H9 (cell line): ENCODE data around the gene MX1. TPM values are rescaled to one million over a fixed set of nuclear protein-coding genes. Genes with fewer than 3 reads are reported as not detected.

Experiments used
- DNase-seq: peaks from one replicate; pipeline ENCODE4 v3.0.0-alpha.2; 2017
- H2AFZ ChIP-seq: one replicate; pipeline ENCODE4 v1.6.1; 2013; ENCODE audit warnings: mild to moderate bottlenecking, low read length, control low read depth, moderate library complexity
- H2AK5ac ChIP-seq: 2 replicates; pipeline ENCODE4 v1.6.1; 2013; ENCODE audit warnings: low read length, control low read depth, mixed read lengths; ENCODE audit not compliant: insufficient read length
- H2BK120ac ChIP-seq: one replicate; pipeline ENCODE4 v1.6.1; 2013; ENCODE audit warnings: low read depth, mild to moderate bottlenecking, low read length, control low read depth, inconsistent platforms; ENCODE audit not compliant: poor library complexity, severe bottlenecking
- H2BK12ac ChIP-seq: 2 replicates; pipeline ENCODE4 v1.6.1; 2013; ENCODE audit warnings: low read length, control low read depth, mixed read lengths, low read depth; ENCODE audit not compliant: insufficient read length
- H2BK15ac ChIP-seq: 2 replicates; pipeline ENCODE4 v1.6.1; 2013; ENCODE audit warnings: low read depth, low read length, control low read depth
- H2BK20ac ChIP-seq: one replicate; pipeline ENCODE4 v1.6.1; 2013; ENCODE audit warnings: low read depth, mild to moderate bottlenecking, low read length, control low read depth, inconsistent platforms; ENCODE audit not compliant: poor library complexity, severe bottlenecking
- H2BK5ac ChIP-seq: 2 replicates; pipeline ENCODE4 v1.6.1; 2013; ENCODE audit warnings: low read length, control low read depth, mixed read lengths; ENCODE audit not compliant: insufficient read length
- H3K14ac ChIP-seq: 2 replicates; pipeline ENCODE4 v1.6.1; 2013; ENCODE audit warnings: low read length, control low read depth; ENCODE audit not compliant: insufficient read depth
- H3K18ac ChIP-seq: 2 replicates; pipeline ENCODE4 v1.6.1; 2013; ENCODE audit warnings: low read depth, mild to moderate bottlenecking, mixed read lengths, low read length, control low read depth; ENCODE audit not compliant: insufficient read length
- H3K23ac ChIP-seq: 2 replicates; pipeline ENCODE4 v1.6.1; 2013; ENCODE audit warnings: low read length, control low read depth, mixed read lengths, low read depth; ENCODE audit not compliant: insufficient read length
- H3K23me2 ChIP-seq: 2 replicates; pipeline ENCODE4 v1.6.1; 2013; ENCODE audit warnings: low read depth, mild to moderate bottlenecking, mixed read lengths, low read length, control low read depth; ENCODE audit not compliant: insufficient read length, poor library complexity, severe bottlenecking
- H3K27ac ChIP-seq: 2 replicates; pipeline ENCODE4 v1.5.1; 2013; ENCODE audit warnings: low read length, control low read depth, mixed read lengths, low read depth; ENCODE audit not compliant: insufficient read length
- H3K27me3 ChIP-seq: 2 replicates; pipeline ENCODE4 v1.6.1; 2013; ENCODE audit warnings: low read length, control low read depth, inconsistent platforms; ENCODE audit not compliant: insufficient read depth
- H3K4ac ChIP-seq: 2 replicates; pipeline ENCODE4 v1.6.1; 2013; ENCODE audit warnings: low read depth, mild to moderate bottlenecking, control low read depth, inconsistent platforms, low read length, moderate library complexity
- H3K4me1 ChIP-seq: 2 replicates; pipeline ENCODE4 v1.6.1; 2013; ENCODE audit warnings: low read length, control low read depth, inconsistent platforms; ENCODE audit not compliant: insufficient read depth
- H3K4me2 ChIP-seq: 2 replicates; pipeline ENCODE4 v1.6.1; 2013; ENCODE audit warnings: low read length, control low read depth, mixed read lengths; ENCODE audit not compliant: insufficient read length, insufficient read depth
- H3K56ac ChIP-seq: 2 replicates; pipeline ENCODE4 v1.6.1; 2013; ENCODE audit warnings: low read depth, mild to moderate bottlenecking, mixed read lengths, low read length, control low read depth; ENCODE audit not compliant: insufficient read length
- H3K79me1 ChIP-seq: 2 replicates; pipeline ENCODE4 v1.6.1; 2013; ENCODE audit warnings: low read depth, mild to moderate bottlenecking, moderate library complexity, low read length, control low read depth, inconsistent platforms; ENCODE audit not compliant: insufficient read depth, poor library complexity, severe bottlenecking
- H3K79me2 ChIP-seq: 2 replicates; pipeline ENCODE4 v1.6.1; 2013; ENCODE audit warnings: low read length, control low read depth, inconsistent platforms; ENCODE audit not compliant: insufficient read depth
- H3K9ac ChIP-seq: 2 replicates; pipeline ENCODE4 v1.6.1; 2013; ENCODE audit warnings: low read length, control low read depth, mixed read lengths; ENCODE audit not compliant: insufficient read length; ENCODE audit errors: extremely low read depth
- H3K9me3 ChIP-seq: one replicate; pipeline ENCODE4 v1.6.1; 2013; ENCODE audit warnings: low read depth, low read length, inconsistent platforms; ENCODE audit not compliant: control insufficient read depth
- H3T11ph ChIP-seq: one replicate; pipeline ENCODE4 v1.6.1; 2013; ENCODE audit warnings: mild to moderate bottlenecking, low read length, control low read depth, inconsistent platforms
- H4K20me1 ChIP-seq: one replicate; pipeline ENCODE4 v1.6.1; 2013; ENCODE audit not compliant: control insufficient read depth, insufficient read length, insufficient read depth
- H4K5ac ChIP-seq: 2 replicates; pipeline ENCODE4 v1.6.1; 2013; ENCODE audit warnings: low read depth, mild to moderate bottlenecking, mixed read lengths, low read length, control low read depth; ENCODE audit not compliant: insufficient read length
- H4K8ac ChIP-seq: replicated peaks from 2 replicates; pipeline ENCODE4 v1.6.1; 2013; ENCODE audit warnings: low read length, control low read depth, mixed read lengths, low read depth; ENCODE audit not compliant: insufficient read length
- H4K91ac ChIP-seq: 2 replicates; pipeline ENCODE4 v1.6.1; 2013; ENCODE audit warnings: low read depth, mild to moderate bottlenecking, moderate library complexity, mixed read lengths, low read length, control low read depth; ENCODE audit not compliant: insufficient read length
- H3K27ac Mint-ChIP-seq, 3 experiments: 2 replicates in 2 of 3; 3 replicates in 1 of 3; pipeline ENCODE4 v1.8.0; 2020 to 2021; ENCODE audit warnings: mixed read lengths in 3 of 3, mild to moderate bottlenecking in 1 of 3, moderate library complexity in 1 of 3
- H3K27me3 Mint-ChIP-seq: 2 replicates; pipeline ENCODE4 v1.8.0; 2021; ENCODE audit warnings: low read depth, mild to moderate bottlenecking, moderate library complexity, mixed read lengths
- H3K36me3 Mint-ChIP-seq, 3 experiments: 2 replicates in 2 of 3; 3 replicates in 1 of 3; pipeline ENCODE4 v1.8.0; 2020 to 2021; ENCODE audit warnings: low read depth in 3 of 3, mixed read lengths in 3 of 3; ENCODE audit not compliant: insufficient read depth in 1 of 3
- H3K4me1 Mint-ChIP-seq, 2 experiments: 2 replicates each; pipeline ENCODE4 v1.8.0; 2020; ENCODE audit warnings: mixed read lengths in 2 of 2
- H3K4me3 Mint-ChIP-seq, 2 experiments: 2 replicates in 1 of 2; 3 replicates in 1 of 2; pipeline ENCODE4 v1.8.0; 2020 to 2021; ENCODE audit warnings: mild to moderate bottlenecking in 2 of 2, mixed read lengths in 2 of 2, moderate library complexity in 1 of 2
- H3K9me3 Mint-ChIP-seq, 2 experiments: 2 replicates in 1 of 2; 3 replicates in 1 of 2; pipeline ENCODE4 v1.8.0; 2020; ENCODE audit warnings: mild to moderate bottlenecking in 2 of 2, mixed read lengths in 2 of 2, moderate library complexity in 1 of 2
- CTCF ChIP-seq: fragments of 200-600 bp; sonication (generic); conservative IDR thresholded peaks from 3 replicates; pipeline ENCODE4 v1.8.0; 2021; ENCODE audit warnings: antibody characterized with exemption, mild to moderate bottlenecking
- WGBS: extraction: QIAGEN DNeasy Blood & Tissue Kit; methylation state at CpG from one replicate; pipeline ENCODE4 v1.1.7; 2013; ENCODE audit warnings: missing lambda C conversion rate, low lambda C conversion rate, mixed read lengths; ENCODE audit not compliant: insufficient read length; ENCODE audit errors: extremely low coverage; 5-methylcytosine and 5-hydroxymethylcytosine counted together
- total RNA-seq: library from RNA; stranded (reverse); gene quantifications from 2 replicates; pipeline ENCODE4 v1.2.1, GENCODE V29; 2021

The MX1 gene
- total RNA-seq, 1 experiment from 2014 or later = 6.3 TPM

GRCh38 chr21:41451753-41452676 is 26.0 kb downstream of the MX1 start:
- no peak overlapping the region for H2AK5ac ChIP-seq
- no peak overlapping the region for H4K8ac ChIP-seq
- H4K91ac ChIP-seq = no peak overlapping the region
- H2BK20ac ChIP-seq = no peak overlapping the region
- H3K27ac Mint-ChIP-seq = no peak overlapping the region
- no peak overlapping the region for H3K4me3 Mint-ChIP-seq
- H2AFZ ChIP-seq = no peak overlapping the region
- no peak overlapping the region for H3K9ac ChIP-seq
- no peaks in the 10 kb centered on the region for H3K9me3 ChIP-seq
- no peaks in the 10 kb centered on the region for H3K27me3 Mint-ChIP-seq
- H3K27ac ChIP-seq = no peak overlapping the region
- no peak overlapping the region for H3K18ac ChIP-seq
- H2BK5ac ChIP-seq = no peak overlapping the region
- H2BK120ac ChIP-seq = no peak overlapping the region
- no peak overlapping the region for H2BK15ac ChIP-seq
- H4K5ac ChIP-seq = no peak overlapping the region
- H3K56ac ChIP-seq = no peak overlapping the region
- no peaks in the 10 kb centered on the region; a peak in 2 of 5 replicates for H3K9me3 Mint-ChIP-seq
- H3T11ph ChIP-seq = no peak overlapping the region
- no peaks in the 10 kb centered on the region for H3K79me1 ChIP-seq
- peaks cover 3% of the 10 kb centered on the region; the same call in 1 of the 2 replicates for H3K4me1 ChIP-seq
- WGBS = no CpG with 5 or more reads among the region's 16 CpGs
- no peak overlapping the region for H3K4me2 ChIP-seq
- DNase-seq = no peak
- no peak overlapping the region for H3K4ac ChIP-seq
- no peak for TF ChIP-seq CTCF
- peaks cover 0 to 6% (median 6%) of the 10 kb centered on the region in 3 experiments; a peak in 2 of 7 replicates for H3K36me3 Mint-ChIP-seq
- H3K23ac ChIP-seq = no peak overlapping the region
- no peaks in the 10 kb centered on the region for H3K23me2 ChIP-seq
- no peaks in the 10 kb centered on the region for H3K79me2 ChIP-seq
- H3K14ac ChIP-seq = no peak overlapping the region
- H3K4me1 Mint-ChIP-seq = peaks cover 29 to 32% of the 10 kb centered on the region in 2 experiments
- H3K27me3 ChIP-seq = no peaks in the 10 kb centered on the region
- H4K20me1 ChIP-seq = no peaks in the 10 kb centered on the region
- no peak overlapping the region for H2BK12ac ChIP-seq
